ENCODE data around the gene PKNOX2.

Gene PKNOX2

GRCh38 chr11:125193841-125194240 is 29.3 kb downstream of the PKNOX2 start:
- Histone ChIP-seq H3K23ac (ENCODE audit: low read length) (no peak overlapping the region), H4K12ac (ENCODE audit: low read depth, low read length) (no peak overlapping the region), H3K9me3 (ENCODE audit: insufficient read depth, low read depth, low read length) (no peaks in the 10 kb centered on the region), H4K91ac (ENCODE audit: low read depth, low read length) (no peak overlapping the region), H3K14ac (ENCODE audit: low read length) (no peak overlapping the region), H3K9ac (ENCODE audit: low read length) (no peak overlapping the region), H2BK5ac (ENCODE audit: low read depth, low read length, poor library complexity) (no peak overlapping the region), H4K8ac (ENCODE audit: low read depth, low read length) (no peak overlapping the region), H3K4me1 (ENCODE audit: control insufficient read depth in 1 of 2, insufficient read depth in 2 of 2, low read length in 2 of 2) (no peaks in the 10 kb centered on the region), H3K4me3 (ENCODE audit: low read depth, low read length) (no peak overlapping the region), H3K79me1 (ENCODE audit: low read length) (no peaks in the 10 kb centered on the region), H3K27ac (ENCODE audit: low read depth, low read length) (no peak overlapping the region), H3K27me3 (ENCODE audit: insufficient read depth, low read length) (no peaks in the 10 kb centered on the region), H3K4ac (ENCODE audit: low read depth, low read length) (no peak overlapping the region), H2AFZ (ENCODE audit: insufficient read depth, low read length, poor library complexity) (no peak overlapping the region), H3K18ac (ENCODE audit: low read length) (no peak overlapping the region), H3K36me3 (ENCODE audit: control insufficient read depth in 1 of 2, insufficient read depth in 2 of 2, low read length in 2 of 2) (no peaks in the 10 kb centered on the region), H2BK120ac (ENCODE audit: insufficient read depth, low read length, poor library complexity) (no peak overlapping the region), H3K79me2 (ENCODE audit: control insufficient read depth, insufficient read depth, low read length, poor library complexity) (no peaks in the 10 kb centered on the region), H2BK12ac (ENCODE audit: low read length) (no peak overlapping the region), H3K4me2 (ENCODE audit: low read length) (no peak overlapping the region), H2AK5ac (ENCODE audit: low read length) (no peak overlapping the region)
- no peak for DNase-seq
- no CpG with 5 or more reads among the region's 7 CpGs for WGBS (ENCODE audit: extremely low coverage, insufficient coverage, insufficient read length)

- no CpG with 5 or more reads among the region's 2 CpGs for WGBS (ENCODE audit: extremely low coverage, insufficient coverage, insufficient read length)
- Histone ChIP-seq H3K4ac (ENCODE audit: low read depth, low read length) (no peak overlapping the region), H3K4me1 (ENCODE audit: control insufficient read depth in 1 of 2, insufficient read depth in 2 of 2, low read length in 2 of 2) (peaks cover 0 to 3% of the 10 kb centered on the region in 2 experiments), H2BK12ac (ENCODE audit: low read length) (no peak overlapping the region), H3K23ac (ENCODE audit: low read length) (no peak overlapping the region), H3K79me2 (ENCODE audit: control insufficient read depth, insufficient read depth, low read length, poor library complexity) (no peaks in the 10 kb centered on the region), H2BK5ac (ENCODE audit: low read depth, low read length, poor library complexity) (no peak overlapping the region), H4K12ac (ENCODE audit: low read depth, low read length) (no peak overlapping the region), H3K36me3 (ENCODE audit: control insufficient read depth in 1 of 2, insufficient read depth in 2 of 2, low read length in 2 of 2) (no peaks in the 10 kb centered on the region), H3K18ac (ENCODE audit: low read length) (no peak overlapping the region), H3K9me3 (ENCODE audit: insufficient read depth, low read depth, low read length) (peaks cover 3% of the 10 kb centered on the region), H3K9ac (ENCODE audit: low read length) (no peak overlapping the region), H3K14ac (ENCODE audit: low read length) (no peak overlapping the region), H2AFZ (ENCODE audit: insufficient read depth, low read length, poor library complexity) (no peak overlapping the region), H3K4me2 (ENCODE audit: low read length) (no peak overlapping the region), H2BK120ac (ENCODE audit: insufficient read depth, low read length, poor library complexity) (no peak overlapping the region), H4K91ac (ENCODE audit: low read depth, low read length) (no peak overlapping the region), H3K27me3 (ENCODE audit: insufficient read depth, low read length) (no peaks in the 10 kb centered on the region), H3K27ac (ENCODE audit: low read depth, low read length) (no peak overlapping the region), H3K79me1 (ENCODE audit: low read length) (no peaks in the 10 kb centered on the region), H2AK5ac (ENCODE audit: low read length) (no peak overlapping the region), H4K8ac (ENCODE audit: low read depth, low read length) (no peak overlapping the region), H3K4me3 (ENCODE audit: low read depth, low read length) (no peak overlapping the region)
- DNase-seq, result no peak
Measured at GRCh38 chr11:125199915-125200314, 35.4 kb downstream of the PKNOX2 start.

- Histone ChIP-seq H3K23ac (ENCODE audit: low read length) (no peak overlapping the region), H2BK5ac (ENCODE audit: low read depth, low read length, poor library complexity) (no peak overlapping the region), H3K27me3 (ENCODE audit: insufficient read depth, low read length) (no peaks in the 10 kb centered on the region), H2AFZ (ENCODE audit: insufficient read depth, low read length, poor library complexity) (no peak overlapping the region), H3K14ac (ENCODE audit: low read length) (no peak overlapping the region), H4K91ac (ENCODE audit: low read depth, low read length) (no peak overlapping the region), H3K18ac (ENCODE audit: low read length) (no peak overlapping the region), H3K9me3 (ENCODE audit: insufficient read depth, low read depth, low read length) (peaks cover 3% of the 10 kb centered on the region), H3K79me1 (ENCODE audit: low read length) (no peaks in the 10 kb centered on the region), H3K9ac (ENCODE audit: low read length) (no peak overlapping the region), H2BK12ac (ENCODE audit: low read length) (no peak overlapping the region), H3K4ac (ENCODE audit: low read depth, low read length) (no peak overlapping the region), H3K27ac (ENCODE audit: low read depth, low read length) (no peak overlapping the region), H2BK120ac (ENCODE audit: insufficient read depth, low read length, poor library complexity) (no peak overlapping the region), H3K79me2 (ENCODE audit: control insufficient read depth, insufficient read depth, low read length, poor library complexity) (no peaks in the 10 kb centered on the region), H4K12ac (ENCODE audit: low read depth, low read length) (no peak overlapping the region), H3K4me1 (ENCODE audit: control insufficient read depth in 1 of 2, insufficient read depth in 2 of 2, low read length in 2 of 2) (peaks cover 0 to 3% of the 10 kb centered on the region in 2 experiments), H3K4me3 (ENCODE audit: low read depth, low read length) (no peak overlapping the region), H4K8ac (ENCODE audit: low read depth, low read length) (no peak overlapping the region), H3K36me3 (ENCODE audit: control insufficient read depth in 1 of 2, insufficient read depth in 2 of 2, low read length in 2 of 2) (no peaks in the 10 kb centered on the region), H2AK5ac (ENCODE audit: low read length) (no peak overlapping the region), H3K4me2 (ENCODE audit: low read length) (no peak overlapping the region)
- DNase-seq, result no peak
- whole genome bisulfite sequencing (ENCODE audit: extremely low coverage, insufficient coverage, insufficient read length), result no CpG with 5 or more reads among the region's 11 CpGs
Measured at GRCh38 chr11:125200441-125200840, 35.9 kb downstream of the PKNOX2 start.

DNA sequence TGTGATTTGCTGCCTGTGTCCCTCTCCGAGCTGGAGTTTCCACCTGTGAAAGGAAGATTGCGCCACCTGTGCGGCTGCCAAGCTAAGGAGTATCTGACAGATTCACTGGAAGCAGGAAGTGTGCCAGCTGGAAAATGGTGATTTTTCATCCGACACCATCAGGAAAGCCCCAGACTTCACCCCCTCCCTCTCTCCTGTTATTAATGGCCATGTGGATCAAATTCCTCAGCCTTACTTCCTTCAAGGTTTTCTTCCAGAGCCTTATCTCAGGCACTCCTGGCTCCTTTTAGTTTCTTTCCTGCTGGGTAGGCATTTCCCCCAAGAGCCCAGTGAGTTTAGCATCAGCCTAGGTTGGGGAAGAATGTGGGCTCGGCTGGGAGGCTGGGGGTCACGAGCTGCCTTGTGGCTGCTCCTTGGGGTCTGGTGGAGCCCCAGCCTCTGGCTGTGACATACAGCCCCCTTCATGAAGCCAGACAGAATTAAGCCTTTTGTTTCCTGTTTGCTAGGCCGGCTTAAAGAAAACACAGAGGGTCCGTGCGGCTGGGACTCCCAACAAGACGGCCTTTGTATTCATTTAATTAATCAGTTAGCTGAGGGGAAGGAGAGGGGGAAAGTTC is 37.1 kb downstream of the PKNOX2 start:
- no peak overlapping the region for H2AFZ ChIP-seq (ENCODE audit: insufficient read depth, low read length, poor library complexity)
- H4K12ac ChIP-seq (ENCODE audit: low read depth, low read length), result no peak overlapping the region
- no peak overlapping the region for H3K4me3 ChIP-seq (ENCODE audit: low read depth, low read length)
- no peak overlapping the region for H3K27ac ChIP-seq (ENCODE audit: low read depth, low read length)
- no peak overlapping the region for H2AK5ac ChIP-seq (ENCODE audit: low read length)
- no peak overlapping the region for H2BK120ac ChIP-seq (ENCODE audit: insufficient read depth, low read length, poor library complexity)
- H2BK5ac ChIP-seq (ENCODE audit: low read depth, low read length, poor library complexity), result no peak overlapping the region
- no peaks in the 10 kb centered on the region for H3K79me2 ChIP-seq (ENCODE audit: control insufficient read depth, insufficient read depth, low read length, poor library complexity)
- no peaks in the 10 kb centered on the region for H3K79me1 ChIP-seq (ENCODE audit: low read length)
- H3K36me3 ChIP-seq (ENCODE audit: control insufficient read depth in 1 of 2, insufficient read depth in 2 of 2, low read length in 2 of 2), result no peaks in the 10 kb centered on the region
- H3K27me3 ChIP-seq (ENCODE audit: insufficient read depth, low read length), result no peaks in the 10 kb centered on the region
- H2BK12ac ChIP-seq (ENCODE audit: low read length), result no peak overlapping the region
- H3K4me2 ChIP-seq (ENCODE audit: low read length), result no peak overlapping the region
- WGBS (ENCODE audit: extremely low coverage, insufficient coverage, insufficient read length), result no CpG with 5 or more reads among the region's 10 CpGs
- no peak overlapping the region for H4K91ac ChIP-seq (ENCODE audit: low read depth, low read length)
- H3K9ac ChIP-seq (ENCODE audit: low read length), result no peak overlapping the region
- H3K9me3 ChIP-seq (ENCODE audit: insufficient read depth, low read depth, low read length), result peaks cover 3% of the 10 kb centered on the region
- H3K14ac ChIP-seq (ENCODE audit: low read length), result no peak overlapping the region
- H3K18ac ChIP-seq (ENCODE audit: low read length), result no peak overlapping the region
- no peak overlapping the region for H3K23ac ChIP-seq (ENCODE audit: low read length)
- no peak for DNase-seq
- no peak overlapping the region for H4K8ac ChIP-seq (ENCODE audit: low read depth, low read length)
- no peak overlapping the region for H3K4ac ChIP-seq (ENCODE audit: low read depth, low read length)
- H3K4me1 ChIP-seq (ENCODE audit: control insufficient read depth in 1 of 2, insufficient read depth in 2 of 2, low read length in 2 of 2), result peaks cover 0 to 3% of the 10 kb centered on the region in 2 experiments
